HEK293 (cell line): ENCODE measurements around the gene ATP13A2.

Source experiments
- HOXA7 ChIP-seq: sonication (generic); formaldehyde crosslinking; IDR thresholded peaks from 2 replicates; pipeline ENCODE4 v1.8.1; 2022; ENCODE audit warnings: missing genetic modification reagents, borderline replicate concordance
- HOXD13 ChIP-seq: sonication (generic); formaldehyde crosslinking; IDR thresholded peaks from 2 replicates; pipeline ENCODE4 v1.8.0; 2022; ENCODE audit warnings: missing genetic modification reagents, borderline replicate concordance
- KLF1 ChIP-seq: fragments of 450-650 bp; formaldehyde crosslinking; IDR thresholded peaks from 2 replicates; pipeline ENCODE4 v1.5.1; 2016; ENCODE audit warnings: missing biosample characterization, missing genetic modification characterization
- MYNN ChIP-seq: fragments of 450-650 bp; formaldehyde crosslinking; IDR thresholded peaks from 2 replicates; pipeline ENCODE4 v1.5.1; 2016; ENCODE audit warnings: missing biosample characterization, missing genetic modification characterization, borderline replicate concordance
- SP3 ChIP-seq: fragments of 450-650 bp; formaldehyde crosslinking; IDR thresholded peaks from 2 replicates; pipeline ENCODE4 v1.5.1; 2016; ENCODE audit warnings: missing biosample characterization, missing genetic modification characterization
- WT1 ChIP-seq: fragments of 450-650 bp; formaldehyde crosslinking; IDR thresholded peaks from 2 replicates; pipeline ENCODE4 v1.5.1; 2016; ENCODE audit warnings: missing biosample characterization, missing genetic modification characterization
- ZBTB20 ChIP-seq: fragments of 450-650 bp; formaldehyde crosslinking; IDR thresholded peaks from 2 replicates; pipeline ENCODE4 v1.5.1; 2016; ENCODE audit warnings: missing biosample characterization, missing genetic modification characterization
- ZBTB8A ChIP-seq: fragments of 450-650 bp; formaldehyde crosslinking; IDR thresholded peaks from 2 replicates; pipeline ENCODE4 v1.5.1; 2016; ENCODE audit warnings: missing biosample characterization, missing genetic modification characterization
- ZNF114 ChIP-seq: fragments of 450-650 bp; formaldehyde crosslinking; IDR thresholded peaks from 2 replicates; pipeline ENCODE4 v1.5.0; 2017; ENCODE audit warnings: missing biosample characterization, missing genetic modification characterization
- ZNF138 ChIP-seq: fragments of 450-650 bp; formaldehyde crosslinking; IDR thresholded peaks from 2 replicates; pipeline ENCODE4 v1.5.1; 2016; ENCODE audit warnings: missing biosample characterization, missing genetic modification characterization, borderline replicate concordance
- ZNF169 ChIP-seq: fragments of 450-650 bp; formaldehyde crosslinking; IDR thresholded peaks from 2 replicates; pipeline ENCODE4 v1.5.1; 2016; ENCODE audit warnings: missing biosample characterization, missing genetic modification characterization
- ZNF2 ChIP-seq: fragments of 450-650 bp; formaldehyde crosslinking; IDR thresholded peaks from 2 replicates; pipeline ENCODE4 v1.5.1; 2016; ENCODE audit warnings: missing biosample characterization, missing genetic modification characterization
- ZNF221 ChIP-seq: fragments of 450-650 bp; formaldehyde crosslinking; IDR thresholded peaks from 2 replicates; pipeline ENCODE4 v1.5.1; 2017; ENCODE audit warnings: missing biosample characterization, missing genetic modification characterization, borderline replicate concordance
- ZNF48 ChIP-seq: fragments of 450-650 bp; formaldehyde crosslinking; IDR thresholded peaks from 2 replicates; pipeline ENCODE4 v1.5.1; 2016; ENCODE audit warnings: missing biosample characterization, missing genetic modification characterization
- ZNF561 ChIP-seq: fragments of 450-650 bp; IDR thresholded peaks from 2 replicates; pipeline ENCODE4 v1.5.1; 2018; ENCODE audit warnings: missing biosample characterization, missing genetic modification characterization, borderline replicate concordance
- ZNF571 ChIP-seq: fragments of 450-650 bp; formaldehyde crosslinking; IDR thresholded peaks from 2 replicates; pipeline ENCODE4 v1.5.0; 2017; ENCODE audit warnings: missing biosample characterization, missing genetic modification characterization
- ZNF654 ChIP-seq: fragments of 450-650 bp; formaldehyde crosslinking; IDR thresholded peaks from 2 replicates; pipeline ENCODE4 v1.5.1; 2016; ENCODE audit warnings: low read depth, missing biosample characterization, missing genetic modification characterization
- ZSCAN30 ChIP-seq: fragments of 450-650 bp; IDR thresholded peaks from 2 replicates; pipeline ENCODE4 v1.5.1; 2018; ENCODE audit warnings: missing biosample characterization, mild to moderate bottlenecking, missing genetic modification characterization, moderate library complexity
- TF ChIP-seq, protein P1 (sequence below): fragments of 450-650 bp; formaldehyde crosslinking; IDR thresholded peaks from 2 replicates; pipeline ENCODE4 v1.5.1; 2016; ENCODE audit warnings: missing biosample characterization, missing genetic modification characterization
- TF ChIP-seq, protein P2 (sequence below): fragments of 450-650 bp; IDR thresholded peaks from 2 replicates; pipeline ENCODE4 v1.5.1; 2018; ENCODE audit warnings: missing biosample characterization, missing genetic modification characterization
- TF ChIP-seq, protein P3 (sequence below): fragments of 450-650 bp; formaldehyde crosslinking; IDR thresholded peaks from 2 replicates; pipeline ENCODE4 v1.5.1; 2016; ENCODE audit warnings: missing biosample characterization, missing genetic modification characterization
- TF ChIP-seq, protein P4 (sequence below): fragments of 450-650 bp; formaldehyde crosslinking; IDR thresholded peaks from 2 replicates; pipeline ENCODE4 v1.5.1; 2016; ENCODE audit warnings: missing biosample characterization, missing genetic modification characterization
- TF ChIP-seq, protein P5 (sequence below): fragments of 450-650 bp; formaldehyde crosslinking; IDR thresholded peaks from 2 replicates; pipeline ENCODE4 v1.5.1; 2016; ENCODE audit warnings: missing biosample characterization, missing genetic modification characterization
- TF ChIP-seq, protein P6 (sequence below): fragments of 450-650 bp; formaldehyde crosslinking; IDR thresholded peaks from 2 replicates; pipeline ENCODE4 v1.5.1; 2016; ENCODE audit warnings: missing biosample characterization, missing genetic modification characterization

The ATP13A2 gene

DNA sequence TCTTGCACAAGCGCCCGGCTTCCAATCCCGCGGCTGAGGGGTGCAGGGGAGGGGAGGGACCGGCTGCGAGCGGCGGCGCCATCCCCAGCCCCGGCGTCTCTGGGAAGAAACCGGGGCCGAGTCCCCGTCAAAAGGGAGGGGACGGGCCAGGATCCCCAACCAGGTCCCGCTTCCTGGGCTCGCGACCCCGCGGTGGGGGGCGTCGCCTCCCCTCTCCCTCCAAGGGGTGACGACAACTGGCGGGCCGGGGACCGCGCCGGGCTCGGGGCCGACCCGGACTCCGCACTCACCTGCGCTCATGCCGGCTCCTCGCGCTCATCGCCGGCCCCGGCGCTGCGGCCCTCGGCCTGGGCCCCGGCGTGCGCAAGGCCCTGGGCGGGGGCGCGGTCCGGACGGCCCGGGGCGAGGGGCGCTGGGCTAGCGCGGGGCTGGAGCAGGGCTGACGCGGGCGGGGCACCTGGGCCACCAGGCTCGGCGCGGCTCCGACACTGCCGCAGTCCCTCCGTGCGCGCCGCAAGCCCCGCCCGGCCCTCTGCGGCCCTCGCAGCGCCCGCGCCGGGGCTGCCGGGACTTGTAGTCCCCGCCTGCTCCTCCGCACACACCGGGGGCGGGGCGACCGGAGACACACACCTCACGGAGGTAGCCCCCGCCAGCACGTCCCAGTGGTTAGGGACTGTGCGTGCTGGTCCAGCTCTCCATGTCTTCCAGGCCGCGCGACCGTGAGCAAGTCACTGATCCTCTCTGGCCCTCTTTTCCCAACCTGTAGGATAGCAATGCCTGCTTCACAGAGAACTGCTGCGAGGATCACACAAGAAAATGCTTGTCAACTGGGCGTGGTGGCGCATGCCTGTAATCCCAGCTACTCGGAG lies at the start of gene ATP13A2 (continued):
- no peak for TF ChIP-seq ZNF561 (tag by site-specific recombination)
- TF ChIP-seq, protein P1, sequence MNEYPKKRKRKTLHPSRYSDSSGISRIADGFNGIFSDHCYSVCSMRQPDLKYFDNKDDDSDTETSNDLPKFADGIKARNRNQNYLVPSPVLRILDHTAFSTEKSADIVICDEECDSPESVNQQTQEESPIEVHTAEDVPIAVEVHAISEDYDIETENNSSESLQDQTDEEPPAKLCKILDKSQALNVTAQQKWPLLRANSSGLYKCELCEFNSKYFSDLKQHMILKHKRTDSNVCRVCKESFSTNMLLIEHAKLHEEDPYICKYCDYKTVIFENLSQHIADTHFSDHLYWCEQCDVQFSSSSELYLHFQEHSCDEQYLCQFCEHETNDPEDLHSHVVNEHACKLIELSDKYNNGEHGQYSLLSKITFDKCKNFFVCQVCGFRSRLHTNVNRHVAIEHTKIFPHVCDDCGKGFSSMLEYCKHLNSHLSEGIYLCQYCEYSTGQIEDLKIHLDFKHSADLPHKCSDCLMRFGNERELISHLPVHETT (tag by site-specific recombination) = no peak
- TF ChIP-seq, protein P2, sequence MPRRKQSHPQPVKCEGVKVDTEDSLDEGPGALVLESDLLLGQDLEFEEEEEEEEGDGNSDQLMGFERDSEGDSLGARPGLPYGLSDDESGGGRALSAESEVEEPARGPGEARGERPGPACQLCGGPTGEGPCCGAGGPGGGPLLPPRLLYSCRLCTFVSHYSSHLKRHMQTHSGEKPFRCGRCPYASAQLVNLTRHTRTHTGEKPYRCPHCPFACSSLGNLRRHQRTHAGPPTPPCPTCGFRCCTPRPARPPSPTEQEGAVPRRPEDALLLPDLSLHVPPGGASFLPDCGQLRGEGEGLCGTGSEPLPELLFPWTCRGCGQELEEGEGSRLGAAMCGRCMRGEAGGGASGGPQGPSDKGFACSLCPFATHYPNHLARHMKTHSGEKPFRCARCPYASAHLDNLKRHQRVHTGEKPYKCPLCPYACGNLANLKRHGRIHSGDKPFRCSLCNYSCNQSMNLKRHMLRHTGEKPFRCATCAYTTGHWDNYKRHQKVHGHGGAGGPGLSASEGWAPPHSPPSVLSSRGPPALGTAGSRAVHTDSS (tag by site-specific recombination) = no peak
- TF ChIP-seq ZNF114 (tag by site-specific recombination) = no peak
- peak; percentile 54; the same call in 1 of the 2 replicates for TF ChIP-seq ZBTB20
- TF ChIP-seq, protein P3, sequence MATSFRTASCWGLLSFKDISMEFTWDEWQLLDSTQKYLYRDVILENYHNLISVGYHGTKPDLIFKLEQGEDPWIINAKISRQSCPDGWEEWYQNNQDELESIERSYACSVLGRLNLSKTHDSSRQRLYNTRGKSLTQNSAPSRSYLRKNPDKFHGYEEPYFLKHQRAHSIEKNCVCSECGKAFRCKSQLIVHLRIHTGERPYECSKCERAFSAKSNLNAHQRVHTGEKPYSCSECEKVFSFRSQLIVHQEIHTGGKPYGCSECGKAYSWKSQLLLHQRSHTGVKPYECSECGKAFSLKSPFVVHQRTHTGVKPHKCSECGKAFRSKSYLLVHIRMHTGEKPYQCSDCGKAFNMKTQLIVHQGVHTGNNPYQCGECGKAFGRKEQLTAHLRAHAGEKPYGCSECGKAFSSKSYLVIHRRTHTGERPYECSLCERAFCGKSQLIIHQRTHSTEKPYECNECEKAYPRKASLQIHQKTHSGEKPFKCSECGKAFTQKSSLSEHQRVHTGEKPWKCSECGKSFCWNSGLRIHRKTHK (tag by site-specific recombination) = no peak
- no peak for TF ChIP-seq ZNF169 (tag by site-specific recombination)
- TF ChIP-seq WT1 (tag by site-specific recombination) = no peak
- TF ChIP-seq, protein P4, sequence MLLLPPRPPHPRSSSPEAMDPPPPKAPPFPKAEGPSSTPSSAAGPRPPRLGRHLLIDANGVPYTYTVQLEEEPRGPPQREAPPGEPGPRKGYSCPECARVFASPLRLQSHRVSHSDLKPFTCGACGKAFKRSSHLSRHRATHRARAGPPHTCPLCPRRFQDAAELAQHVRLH = no peak
- TF ChIP-seq, protein P5, sequence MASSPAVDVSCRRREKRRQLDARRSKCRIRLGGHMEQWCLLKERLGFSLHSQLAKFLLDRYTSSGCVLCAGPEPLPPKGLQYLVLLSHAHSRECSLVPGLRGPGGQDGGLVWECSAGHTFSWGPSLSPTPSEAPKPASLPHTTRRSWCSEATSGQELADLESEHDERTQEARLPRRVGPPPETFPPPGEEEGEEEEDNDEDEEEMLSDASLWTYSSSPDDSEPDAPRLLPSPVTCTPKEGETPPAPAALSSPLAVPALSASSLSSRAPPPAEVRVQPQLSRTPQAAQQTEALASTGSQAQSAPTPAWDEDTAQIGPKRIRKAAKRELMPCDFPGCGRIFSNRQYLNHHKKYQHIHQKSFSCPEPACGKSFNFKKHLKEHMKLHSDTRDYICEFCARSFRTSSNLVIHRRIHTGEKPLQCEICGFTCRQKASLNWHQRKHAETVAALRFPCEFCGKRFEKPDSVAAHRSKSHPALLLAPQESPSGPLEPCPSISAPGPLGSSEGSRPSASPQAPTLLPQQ (tag by site-specific recombination) = no peak
- peak; percentile 7; the same call in 1 of the 2 replicates for TF ChIP-seq ZBTB8A (tag by site-specific recombination)
- peak; percentile 40 for TF ChIP-seq KLF1 (tag by site-specific recombination)
- no peak for TF ChIP-seq ZNF654 (tag by site-specific recombination)
- no peak for TF ChIP-seq MYNN (tag by site-specific recombination)
- TF ChIP-seq SP3 (tag by site-specific recombination) = peak; percentile 82
- TF ChIP-seq HOXD13 (CRISPR knock-in tag) = no peak
- peak; percentile 11; the same call in 1 of the 2 replicates for TF ChIP-seq ZSCAN30 (tag by site-specific recombination)
- TF ChIP-seq ZNF571 = no peak
- no peak for TF ChIP-seq ZNF48
- no peak for TF ChIP-seq ZNF138 (tag by site-specific recombination)
- TF ChIP-seq ZNF2 (tag by site-specific recombination) = 0 out of 2 replicates have a peak, but pooled peaks have one; percentile 44
- TF ChIP-seq, protein P6, sequence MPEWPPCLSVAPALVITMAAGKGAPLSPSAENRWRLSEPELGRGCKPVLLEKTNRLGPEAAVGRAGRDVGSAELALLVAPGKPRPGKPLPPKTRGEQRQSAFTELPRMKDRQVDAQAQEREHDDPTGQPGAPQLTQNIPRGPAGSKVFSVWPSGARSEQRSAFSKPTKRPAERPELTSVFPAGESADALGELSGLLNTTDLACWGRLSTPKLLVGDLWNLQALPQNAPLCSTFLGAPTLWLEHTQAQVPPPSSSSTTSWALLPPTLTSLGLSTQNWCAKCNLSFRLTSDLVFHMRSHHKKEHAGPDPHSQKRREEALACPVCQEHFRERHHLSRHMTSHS (tag by site-specific recombination) = no peak
- TF ChIP-seq HOXA7 (CRISPR knock-in tag) = no peak
- TF ChIP-seq ZNF221 (tag by site-specific recombination) = no peak
